HCT116 (cell line): Measurements from ENCODE around the gene TPRG1. TPM values are rescaled to one million over a fixed set of nuclear protein-coding genes. Genes with fewer than 3 reads are reported as not detected.

Experiments
- ATAC-seq: fragments of 200-7000 bp; cut with Tn5 transposase; 2 replicates; pipeline ENCODE4 v1.9.1; 2020; ENCODE audit warnings: mild to moderate bottlenecking, moderate library complexity
- BruUV-seq: library from RNA; stranded (reverse); fragments of 400-500 nt; replicated peaks from 2 replicates; lab custom pipeline; 2021; lab: Mats Ljungman, UMichigan
- CTCF ChIA-PET: fragments of 300-600 bp; sonication (Branson Sonifier 250); formaldehyde crosslinking; loops from one replicate; lab custom pipeline; 2021; ENCODE audit warnings: antibody characterized with exemption; lab: Charles Lee
- POLR2A ChIA-PET: fragments of 300-600, 350-600 bp; sonication (Branson Sonifier 250); formaldehyde crosslinking; loops from one replicate; lab custom pipeline; 2021; ENCODE audit warnings: antibody characterized with exemption; lab: Charles Lee
- RAD21 ChIA-PET, 2 experiments: fragments of 300-600 bp; sonication (Branson Sonifier 250); formaldehyde crosslinking; loops; one replicate each; lab custom pipeline; 2023; ENCODE audit warnings: low total read pairs in 2 of 2; ENCODE audit not compliant: uncharacterized antibody in 2 of 2, unreplicated experiment in 2 of 2, low non-redundant PET in 1 of 2; lab: Charles Lee
- DNase-seq: peaks from one replicate; pipeline ENCODE4 v3.0.0-alpha.2; 2010; ENCODE audit warnings: low read depth, low spot score
- H2AFZ ChIP-seq: fragments of 200-600 bp; shearing (Covaris generic), sonication (generic); 2 replicates; pipeline ENCODE4 v1.6.1; 2017; ENCODE audit warnings: low read depth, mixed run types, mixed read lengths, antibody characterized with exemption, low read length; ENCODE audit not compliant: poor library complexity, severe bottlenecking
- H3K27ac ChIP-seq: 2 replicates; pipeline ENCODE4 v1.5.1; 2012; ENCODE audit warnings: low read depth, low read length
- H3K27me3 ChIP-seq: fragments of 200-600 bp; sonication (generic); 2 replicates; pipeline ENCODE4 v1.6.1; 2016; ENCODE audit warnings: mixed run types, low read length, mixed read lengths; ENCODE audit not compliant: insufficient read depth
- H3K36me3 ChIP-seq, 2 experiments: fragments of 200-500 bp in 1 of 2; fragments of 200-600 bp in 1 of 2; sonication (Bioruptor generic) in 1 of 2; sonication (generic) in 1 of 2; 2 replicates each; pipeline versions ENCODE4 v1.5.1 to v1.6.1; 2014 to 2016; ENCODE audit warnings: low read length in 2 of 2, inconsistent platforms in 1 of 2, mixed read lengths in 1 of 2, mixed run types in 1 of 2; ENCODE audit not compliant: insufficient read depth in 2 of 2, control insufficient read depth in 1 of 2
- H3K4me1 ChIP-seq, 2 experiments: fragments of 200-600 bp in 1 of 2; sonication (generic) in 1 of 2; 2 replicates each; pipeline versions ENCODE4 v1.5.1 to v1.6.1; 2012 to 2017; ENCODE audit warnings: low read length in 2 of 2, inconsistent platforms in 1 of 2, mild to moderate bottlenecking in 1 of 2, mixed read lengths in 1 of 2, mixed run types in 1 of 2, moderate library complexity in 1 of 2; ENCODE audit not compliant: insufficient read depth in 2 of 2, control insufficient read depth in 1 of 2
- H3K4me2 ChIP-seq: fragments of 200-600 bp; sonication (generic); 2 replicates; pipeline ENCODE4 v1.6.1; 2017; ENCODE audit warnings: mixed run types, low read length, mixed read lengths
- H3K4me3 ChIP-seq, 2 experiments: fragments of 200-600 bp in 1 of 2; sonication (generic) in 1 of 2; replicated peaks in 1 of 2; 2 replicates each; pipeline ENCODE4 v1.5.1; 2011 to 2016; ENCODE audit warnings: low read length in 2 of 2, control low read depth in 1 of 2, low read depth in 1 of 2, mild to moderate bottlenecking in 1 of 2, mixed read lengths in 1 of 2, mixed run types in 1 of 2
- H3K79me2 ChIP-seq: fragments of 200-600 bp; sonication (generic); 2 replicates; pipeline ENCODE4 v1.6.1; 2017; ENCODE audit warnings: mild to moderate bottlenecking, mixed run types, low read length, moderate library complexity, mixed read lengths; ENCODE audit not compliant: insufficient read depth
- H3K9ac ChIP-seq: fragments of 200-600 bp; sonication (generic); 2 replicates; pipeline ENCODE4 v1.6.1; 2016; ENCODE audit warnings: low read length, mixed read lengths
- H3K9me2 ChIP-seq: fragments of 200-600 bp; sonication (generic), shearing (Covaris generic); 2 replicates; pipeline ENCODE4 v1.6.1; 2017; ENCODE audit warnings: mixed run types, mild to moderate bottlenecking, moderate library complexity; ENCODE audit not compliant: insufficient read depth
- H3K9me3 ChIP-seq, 2 experiments: fragments of 200-500 bp in 1 of 2; fragments of 200-600 bp in 1 of 2; sonication (Bioruptor generic) in 1 of 2; sonication (generic) in 1 of 2; 2 replicates each; pipeline ENCODE4 v1.6.1; 2014 to 2017; ENCODE audit warnings: low read length in 2 of 2, mixed read lengths in 2 of 2, inconsistent platforms in 1 of 2, low read depth in 1 of 2, mild to moderate bottlenecking in 1 of 2, mixed run types in 1 of 2, moderate library complexity in 1 of 2; ENCODE audit not compliant: control insufficient read depth in 1 of 2, insufficient read depth in 1 of 2
- H4K20me1 ChIP-seq: fragments of 200-600 bp; sonication (generic), shearing (Covaris generic); 2 replicates; pipeline ENCODE4 v1.6.1; 2017; ENCODE audit warnings: mixed run types, mild to moderate bottlenecking, moderate library complexity; ENCODE audit not compliant: insufficient read depth
- CBX3 ChIP-seq: IDR thresholded peaks from 2 replicates; pipeline ENCODE4 v1.6.1; 2012; ENCODE audit warnings: low read depth
- CTCF ChIP-seq, 3 experiments: fragments of 200-600 bp in 1 of 3; sonication (generic) in 1 of 3; IDR thresholded peaks in 2 of 3; conservative IDR thresholded peaks in 1 of 3; 2 replicates each; pipeline ENCODE4 v1.5.1; 2012 to 2017; ENCODE audit warnings: low read depth in 2 of 3, low read length in 2 of 3, antibody characterized with exemption in 1 of 3, borderline replicate concordance in 1 of 3, control low read depth in 1 of 3, mild to moderate bottlenecking in 1 of 3, mixed read lengths in 1 of 3, mixed run types in 1 of 3, moderate library complexity in 1 of 3; ENCODE audit not compliant: insufficient read depth in 1 of 3
- ELF1 ChIP-seq: IDR thresholded peaks from 2 replicates; pipeline ENCODE4 v1.6.1; 2012; ENCODE audit warnings: low read depth, borderline replicate concordance
- JUND ChIP-seq: IDR thresholded peaks from 2 replicates; pipeline ENCODE4 v1.6.1; 2012
- POLR2A ChIP-seq: IDR thresholded peaks from 2 replicates; pipeline ENCODE4 v1.7.0; 2011; ENCODE audit warnings: borderline replicate concordance; ENCODE audit not compliant: insufficient read depth, insufficient read length; ENCODE audit errors: extremely low read depth
- RAD21 ChIP-seq: IDR thresholded peaks from 2 replicates; pipeline ENCODE4 v1.6.1; 2012; ENCODE audit warnings: low read depth, mild to moderate bottlenecking
- intact Hi-C: fragments of 100-400 bp; cut with micrococcal nuclease; formaldehyde crosslinking; loops from 2 replicates; pipeline ENCODE4 v1.10.0; 2022
- total RNA-seq: library from RNA; stranded (reverse); gene quantifications from one replicate; pipeline ENCODE4 v1.2.1, GENCODE V29; 2021; ENCODE audit not compliant: unreplicated experiment
- TF ChIP-seq, protein P1 (sequence below): IDR thresholded peaks from 2 replicates; pipeline ENCODE4 v1.6.1; 2011; ENCODE audit warnings: mild to moderate bottlenecking, low read length, moderate library complexity; ENCODE audit not compliant: insufficient replicate concordance; ENCODE audit errors: extremely low read depth

The TPRG1 gene
- total RNA-seq, 1 experiment from 2014 or later, result 2.8 TPM

- ChIA-PET RAD21 (no interaction called here), CTCF (no interaction called here), POLR2A (no interaction called here)
- no peaks in the 10 kb centered on the region for H3K27me3 ChIP-seq
- H3K9me3 ChIP-seq, result no peaks in the 10 kb centered on the region
- no peak overlapping the region for H3K9ac ChIP-seq
- H3K4me2 ChIP-seq, result no peak overlapping the region
- H2AFZ ChIP-seq, result no peak overlapping the region
- H3K36me3 ChIP-seq, result no peaks in the 10 kb centered on the region
- DNase-seq (no peak), ATAC-seq (no peak)
- no peaks in the 10 kb centered on the region for H4K20me1 ChIP-seq
- H3K4me1 ChIP-seq, result no peaks in the 10 kb centered on the region
- no peaks in the 10 kb centered on the region for H3K79me2 ChIP-seq
- no TSS peak for BruUV-seq
- no peak for TF ChIP-seq CBX3
- TF ChIP-seq, protein P1, sequence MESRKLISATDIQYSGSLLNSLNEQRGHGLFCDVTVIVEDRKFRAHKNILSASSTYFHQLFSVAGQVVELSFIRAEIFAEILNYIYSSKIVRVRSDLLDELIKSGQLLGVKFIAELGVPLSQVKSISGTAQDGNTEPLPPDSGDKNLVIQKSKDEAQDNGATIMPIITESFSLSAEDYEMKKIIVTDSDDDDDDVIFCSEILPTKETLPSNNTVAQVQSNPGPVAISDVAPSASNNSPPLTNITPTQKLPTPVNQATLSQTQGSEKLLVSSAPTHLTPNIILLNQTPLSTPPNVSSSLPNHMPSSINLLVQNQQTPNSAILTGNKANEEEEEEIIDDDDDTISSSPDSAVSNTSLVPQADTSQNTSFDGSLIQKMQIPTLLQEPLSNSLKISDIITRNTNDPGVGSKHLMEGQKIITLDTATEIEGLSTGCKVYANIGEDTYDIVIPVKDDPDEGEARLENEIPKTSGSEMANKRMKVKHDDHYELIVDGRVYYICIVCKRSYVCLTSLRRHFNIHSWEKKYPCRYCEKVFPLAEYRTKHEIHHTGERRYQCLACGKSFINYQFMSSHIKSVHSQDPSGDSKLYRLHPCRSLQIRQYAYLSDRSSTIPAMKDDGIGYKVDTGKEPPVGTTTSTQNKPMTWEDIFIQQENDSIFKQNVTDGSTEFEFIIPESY, result no peak
- TF ChIP-seq ELF1, result no peak
- TF ChIP-seq RAD21, result no peak
- no peak for TF ChIP-seq POLR2A
- TF ChIP-seq JUND, result no peak
- TF ChIP-seq CTCF (IDR thresholded peaks at IDR 0.05 in 2 of 3, conservative IDR thresholded peaks at IDR 0.05 in 1 of 3; ENCODE audit: borderline replicate concordance in 1 of 3, insufficient read depth in 1 of 3, low read depth in 2 of 3, low read length in 2 of 3), result no peak
- H3K27ac ChIP-seq, result no peak overlapping the region
- no peaks in the 10 kb centered on the region for H3K9me2 ChIP-seq
- intact Hi-C loops, result no loop called here
- H3K4me3 ChIP-seq, result no peak overlapping the region
These were observed 116.8 kb downstream of the TPRG1 start for GRCh38 chr3:189288348-189289235.
